ENCODE data around the gene MAGEF1.

Gene MAGEF1

GRCh38 chr3:184663756-184664155, 48.1 kb downstream of the MAGEF1 start:
- DNase-seq = no peak

- DNase-seq = no peak
Measured at GRCh38 chr3:184663356-184663755, 48.5 kb downstream of the MAGEF1 start.

GRCh38 chr3:184662187-184662586, 49.7 kb downstream of the MAGEF1 start:
- no peak for DNase-seq

- no peak for DNase-seq
Measured at GRCh38 chr3:184660931-184661330, 50.9 kb downstream of the MAGEF1 start.

Measured in NCI-H1092 treated with DMSO at 0.1 percent for 48 hours (cell line).